Measurements from ENCODE around the gene XXYLT1. TPM values are rescaled to one million over a fixed set of nuclear protein-coding genes. Genes with fewer than 3 reads are reported as not detected.

XXYLT1 gene
- total and polyA plus RNA-seq, 10 of the 15 experiments (the other 5 are each of a cell fraction or from before 2014, with no cell fraction given) = 1.2 to 14.2 (median 9.3) TPM

GRCh38 chr3:195270817-195271409 lies at the start of gene XXYLT1 (continued):
- TF ChIP-seq, protein P1, sequence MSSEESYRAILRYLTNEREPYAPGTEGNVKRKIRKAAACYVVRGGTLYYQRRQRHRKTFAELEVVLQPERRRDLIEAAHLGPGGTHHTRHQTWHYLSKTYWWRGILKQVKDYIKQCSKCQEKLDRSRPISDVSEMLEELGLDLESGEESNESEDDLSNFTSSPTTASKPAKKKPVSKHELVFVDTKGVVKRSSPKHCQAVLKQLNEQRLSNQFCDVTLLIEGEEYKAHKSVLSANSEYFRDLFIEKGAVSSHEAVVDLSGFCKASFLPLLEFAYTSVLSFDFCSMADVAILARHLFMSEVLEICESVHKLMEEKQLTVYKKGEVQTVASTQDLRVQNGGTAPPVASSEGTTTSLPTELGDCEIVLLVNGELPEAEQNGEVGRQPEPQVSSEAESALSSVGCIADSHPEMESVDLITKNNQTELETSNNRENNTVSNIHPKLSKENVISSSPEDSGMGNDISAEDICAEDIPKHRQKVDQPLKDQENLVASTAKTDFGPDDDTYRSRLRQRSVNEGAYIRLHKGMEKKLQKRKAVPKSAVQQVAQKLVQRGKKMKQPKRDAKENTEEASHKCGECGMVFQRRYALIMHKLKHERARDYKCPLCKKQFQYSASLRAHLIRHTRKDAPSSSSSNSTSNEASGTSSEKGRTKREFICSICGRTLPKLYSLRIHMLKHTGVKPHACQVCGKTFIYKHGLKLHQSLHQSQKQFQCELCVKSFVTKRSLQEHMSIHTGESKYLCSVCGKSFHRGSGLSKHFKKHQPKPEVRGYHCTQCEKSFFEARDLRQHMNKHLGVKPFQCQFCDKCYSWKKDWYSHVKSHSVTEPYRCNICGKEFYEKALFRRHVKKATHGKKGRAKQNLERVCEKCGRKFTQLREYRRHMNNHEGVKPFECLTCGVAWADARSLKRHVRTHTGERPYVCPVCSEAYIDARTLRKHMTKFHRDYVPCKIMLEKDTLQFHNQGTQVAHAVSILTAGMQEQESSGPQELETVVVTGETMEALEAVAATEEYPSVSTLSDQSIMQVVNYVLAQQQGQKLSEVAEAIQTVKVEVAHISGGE (CRISPR knock-in tag; IDR thresholded peaks at IDR 0.05) = no peak
- TF ChIP-seq HCFC1 (IDR thresholded peaks at IDR 0.05; ENCODE audit: low read length) = 0 out of 2 replicates have a peak, but pooled peaks have one; percentile 38
- no peak for TF ChIP-seq MYB (IDR thresholded peaks at IDR 0.05; ENCODE audit: borderline replicate concordance, low read depth, low read length)
- peak; percentile 25 for TF ChIP-seq SIX5 (IDR thresholded peaks at IDR 0.05; ENCODE audit: low read depth, low read length, severe bottlenecking)
- TF ChIP-seq ATF3 (IDR thresholded peaks at IDR 0.05; ENCODE audit: borderline replicate concordance, extremely low read depth, low read depth, low read length) = no peak
- no peak for TF ChIP-seq RUNX3 (IDR thresholded peaks at IDR 0.05; ENCODE audit: low read length)
- TF ChIP-seq, protein P2, sequence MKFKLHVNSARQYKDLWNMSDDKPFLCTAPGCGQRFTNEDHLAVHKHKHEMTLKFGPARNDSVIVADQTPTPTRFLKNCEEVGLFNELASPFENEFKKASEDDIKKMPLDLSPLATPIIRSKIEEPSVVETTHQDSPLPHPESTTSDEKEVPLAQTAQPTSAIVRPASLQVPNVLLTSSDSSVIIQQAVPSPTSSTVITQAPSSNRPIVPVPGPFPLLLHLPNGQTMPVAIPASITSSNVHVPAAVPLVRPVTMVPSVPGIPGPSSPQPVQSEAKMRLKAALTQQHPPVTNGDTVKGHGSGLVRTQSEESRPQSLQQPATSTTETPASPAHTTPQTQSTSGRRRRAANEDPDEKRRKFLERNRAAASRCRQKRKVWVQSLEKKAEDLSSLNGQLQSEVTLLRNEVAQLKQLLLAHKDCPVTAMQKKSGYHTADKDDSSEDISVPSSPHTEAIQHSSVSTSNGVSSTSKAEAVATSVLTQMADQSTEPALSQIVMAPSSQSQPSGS (IDR thresholded peaks at IDR 0.05; ENCODE audit: low read length) = no peak
- TF ChIP-seq NFYA (IDR thresholded peaks at IDR 0.05; ENCODE audit: borderline replicate concordance, low read depth, low read length) = no peak
- no peak for TF ChIP-seq CBX5 (IDR thresholded peaks at IDR 0.05; ENCODE audit: low read depth)
- no peak for TF ChIP-seq TCF12 (IDR thresholded peaks at IDR 0.05; ENCODE audit: low read depth, low read length)
- no peak for TF ChIP-seq EED (IDR thresholded peaks at IDR 0.05; ENCODE audit: low read depth)
- no peak; the same call in 1 of the 2 replicates for TF ChIP-seq POLR2AphosphoS5 (IDR thresholded peaks at IDR 0.05; ENCODE audit: low read length)
- peak; percentile 75; the same call in 1 of the 2 replicates for TF ChIP-seq NFYB (IDR thresholded peaks at IDR 0.05; ENCODE audit: insufficient read depth, low read depth, low read length)
- TF ChIP-seq, protein P3, sequence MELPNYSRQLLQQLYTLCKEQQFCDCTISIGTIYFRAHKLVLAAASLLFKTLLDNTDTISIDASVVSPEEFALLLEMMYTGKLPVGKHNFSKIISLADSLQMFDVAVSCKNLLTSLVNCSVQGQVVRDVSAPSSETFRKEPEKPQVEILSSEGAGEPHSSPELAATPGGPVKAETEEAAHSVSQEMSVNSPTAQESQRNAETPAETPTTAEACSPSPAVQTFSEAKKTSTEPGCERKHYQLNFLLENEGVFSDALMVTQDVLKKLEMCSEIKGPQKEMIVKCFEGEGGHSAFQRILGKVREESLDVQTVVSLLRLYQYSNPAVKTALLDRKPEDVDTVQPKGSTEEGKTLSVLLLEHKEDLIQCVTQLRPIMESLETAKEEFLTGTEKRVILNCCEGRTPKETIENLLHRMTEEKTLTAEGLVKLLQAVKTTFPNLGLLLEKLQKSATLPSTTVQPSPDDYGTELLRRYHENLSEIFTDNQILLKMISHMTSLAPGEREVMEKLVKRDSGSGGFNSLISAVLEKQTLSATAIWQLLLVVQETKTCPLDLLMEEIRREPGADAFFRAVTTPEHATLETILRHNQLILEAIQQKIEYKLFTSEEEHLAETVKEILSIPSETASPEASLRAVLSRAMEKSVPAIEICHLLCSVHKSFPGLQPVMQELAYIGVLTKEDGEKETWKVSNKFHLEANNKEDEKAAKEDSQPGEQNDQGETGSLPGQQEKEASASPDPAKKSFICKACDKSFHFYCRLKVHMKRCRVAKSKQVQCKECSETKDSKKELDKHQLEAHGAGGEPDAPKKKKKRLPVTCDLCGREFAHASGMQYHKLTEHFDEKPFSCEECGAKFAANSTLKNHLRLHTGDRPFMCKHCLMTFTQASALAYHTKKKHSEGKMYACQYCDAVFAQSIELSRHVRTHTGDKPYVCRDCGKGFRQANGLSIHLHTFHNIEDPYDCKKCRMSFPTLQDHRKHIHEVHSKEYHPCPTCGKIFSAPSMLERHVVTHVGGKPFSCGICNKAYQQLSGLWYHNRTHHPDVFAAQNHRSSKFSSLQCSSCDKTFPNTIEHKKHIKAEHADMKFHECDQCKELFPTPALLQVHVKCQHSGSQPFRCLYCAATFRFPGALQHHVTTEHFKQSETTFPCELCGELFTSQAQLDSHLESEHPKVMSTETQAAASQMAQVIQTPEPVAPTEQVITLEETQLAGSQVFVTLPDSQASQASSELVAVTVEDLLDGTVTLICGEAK (IDR thresholded peaks at IDR 0.05; ENCODE audit: borderline replicate concordance) = 0 out of 2 replicates have a peak, but pooled peaks have one; percentile 21
- TF ChIP-seq SIN3A (IDR thresholded peaks at IDR 0.05; ENCODE audit: low read depth, low read length) = no peak
- peak; percentile 98 for TF ChIP-seq YY1 (IDR thresholded peaks at IDR 0.05; ENCODE audit: low read depth, low read length)
- TF ChIP-seq CREB1 (IDR thresholded peaks at IDR 0.05; ENCODE audit: low read depth) = peak; percentile 29; the same call in 1 of the 2 replicates
- TF ChIP-seq TCF3 (IDR thresholded peaks at IDR 0.05; ENCODE audit: borderline replicate concordance, insufficient read depth, low read depth, low read length) = no peak
- peak; percentile 72 for TF ChIP-seq NR2F1 (conservative IDR thresholded peaks at IDR 0.05)
- TF ChIP-seq RFX5 (IDR thresholded peaks at IDR 0.05; ENCODE audit: low read depth, low read length) = no peak
- TF ChIP-seq SRF (IDR thresholded peaks at IDR 0.05; ENCODE audit: low read depth in 2 of 2, low read length in 2 of 2) = 0 out of 4 replicates have a peak, but pooled peaks of 1 of the 2 experiments have one; percentile 25
- TF ChIP-seq POLR2A (IDR thresholded peaks at IDR 0.05; ENCODE audit: low read depth, low read length) = peak; percentile 72
